ENCODE data around the gene RADIL.

- TF ChIP-seq EZH2 (IDR thresholded peaks at IDR 0.05; ENCODE audit: insufficient read depth, low read length) (no peak), CTCF (IDR thresholded peaks at IDR 0.05; ENCODE audit: insufficient read depth, low read depth, low read length) (no peak)
Measured at GRCh38 chr7:4895766-4896165, 12.2 kb upstream of the RADIL start.
